DND-41 (cell line): ENCODE measurements around the gene CRYBG1.

Source experiments
- ATAC-seq: fragments of 200-7000 bp; cut with Tn5 transposase; 3 replicates; pipeline ENCODE4 v1.9.1; 2021; ENCODE audit warnings: low read depth; ENCODE audit not compliant: insufficient read depth
- DNase-seq: peaks from one replicate; pipeline ENCODE4 v3.0.0-alpha.2; 2020
- H2AFZ ChIP-seq: 2 replicates; pipeline ENCODE4 v1.6.0; 2012; ENCODE audit warnings: low read depth, low read length
- H3K27ac ChIP-seq: 2 replicates; pipeline ENCODE4 v1.5.1; 2012; ENCODE audit warnings: low read length, inconsistent platforms
- H3K27me3 ChIP-seq: fragments of 200-600 bp; sonication (generic); 2 replicates; pipeline ENCODE4 v1.6.0; 2012; ENCODE audit warnings: low read length, mild to moderate bottlenecking, inconsistent platforms; ENCODE audit not compliant: insufficient read depth, poor library complexity
- H3K36me3 ChIP-seq: 2 replicates; pipeline ENCODE4 v1.5.1; 2012; ENCODE audit warnings: low read length, inconsistent platforms; ENCODE audit not compliant: insufficient read depth
- H3K4me1 ChIP-seq: 2 replicates; pipeline ENCODE4 v1.5.1; 2012; ENCODE audit warnings: mild to moderate bottlenecking, low read length; ENCODE audit not compliant: insufficient read depth
- H3K4me2 ChIP-seq: 2 replicates; pipeline ENCODE4 v1.6.0; 2012; ENCODE audit warnings: mild to moderate bottlenecking, moderate library complexity, low read length, inconsistent platforms; ENCODE audit not compliant: insufficient read depth
- H3K4me3 ChIP-seq, 2 experiments: fragments of 200-600 bp in 1 of 2; shearing (Covaris generic) in 1 of 2; 2 replicates each; pipeline ENCODE4 v1.5.1; 2012 to 2016; ENCODE audit warnings: inconsistent platforms in 2 of 2, low read length in 2 of 2, mild to moderate bottlenecking in 2 of 2, low read depth in 1 of 2, moderate library complexity in 1 of 2
- H3K79me2 ChIP-seq: 2 replicates; pipeline ENCODE4 v1.6.0; 2012; ENCODE audit warnings: low read length, inconsistent platforms; ENCODE audit not compliant: insufficient read depth
- H3K9ac ChIP-seq: 2 replicates; pipeline ENCODE4 v1.6.0; 2012; ENCODE audit warnings: low read depth, mild to moderate bottlenecking, inconsistent platforms, low read length, moderate library complexity
- H3K9me3 ChIP-seq: 2 replicates; pipeline ENCODE4 v1.5.1; 2012; ENCODE audit warnings: low read length, moderate library complexity, mild to moderate bottlenecking, inconsistent platforms; ENCODE audit not compliant: insufficient read depth, severe bottlenecking
- H4K20me1 ChIP-seq: 2 replicates; pipeline ENCODE4 v1.6.0; 2012; ENCODE audit warnings: low read length; ENCODE audit not compliant: insufficient read depth
- CTCF ChIP-seq: IDR thresholded peaks from 2 replicates; pipeline ENCODE4 v1.5.1; 2012; ENCODE audit warnings: borderline replicate concordance, low read length, moderate library complexity, mild to moderate bottlenecking; ENCODE audit not compliant: poor library complexity, severe bottlenecking; ENCODE audit errors: extremely low read depth
- EZH2 ChIP-seq: IDR thresholded peaks from 3 replicates; pipeline ENCODE4 v1.6.1; 2012; ENCODE audit warnings: borderline replicate concordance, low read depth, mild to moderate bottlenecking, moderate library complexity, low read length, inconsistent platforms; ENCODE audit not compliant: severe bottlenecking

The CRYBG1 gene

GRCh38 chr6:106501960-106502371 is 141.4 kb downstream of the CRYBG1 start:
- no peak for TF ChIP-seq CTCF
- no peak for TF ChIP-seq EZH2
- DNase-seq (no peak), ATAC-seq (no peak)
- H3K79me2 ChIP-seq = no peaks in the 10 kb centered on the region
- no peak overlapping the region for H3K4me2 ChIP-seq
- no peaks in the 10 kb centered on the region for H3K4me1 ChIP-seq
- no peaks in the 10 kb centered on the region for H4K20me1 ChIP-seq
- no peak overlapping the region for H3K27ac ChIP-seq
- H3K4me3 ChIP-seq = no peak overlapping the region
- H3K36me3 ChIP-seq = no peaks in the 10 kb centered on the region
- no peak overlapping the region for H2AFZ ChIP-seq
- no peak overlapping the region for H3K9ac ChIP-seq
- no peaks in the 10 kb centered on the region for H3K9me3 ChIP-seq
- no peaks in the 10 kb centered on the region for H3K27me3 ChIP-seq

GRCh38 chr6:106502559-106502958 is 142.0 kb downstream of the CRYBG1 start:
- DNase-seq = no peak
- H3K27me3 ChIP-seq = no peaks in the 10 kb centered on the region

DNA sequence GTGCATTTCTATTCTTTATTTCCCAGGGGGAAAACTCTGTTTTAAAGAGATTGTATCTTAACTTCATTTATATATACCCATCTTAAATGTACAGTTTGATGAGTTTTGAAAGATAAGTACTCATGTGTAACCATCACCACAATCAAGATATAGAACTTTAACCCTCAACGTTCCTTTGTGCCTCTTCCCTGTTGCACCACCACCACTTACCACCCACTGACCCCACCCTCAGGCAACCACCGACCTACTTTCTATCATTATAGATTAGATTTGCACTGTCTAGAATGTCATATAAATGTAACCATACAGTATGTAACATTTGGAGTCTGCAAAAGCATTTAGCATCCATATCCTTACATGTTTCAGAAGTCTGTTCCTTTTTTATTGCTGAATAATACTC is 147.8 kb downstream of the CRYBG1 start:
- peaks cover 22% of the 10 kb centered on the region for H3K79me2 ChIP-seq
- ATAC-seq (no peak), DNase-seq (no peak)
- no peak overlapping the region for H3K27ac ChIP-seq
- peaks cover 43% of the 10 kb centered on the region for H3K4me1 ChIP-seq
- no peaks in the 10 kb centered on the region for H4K20me1 ChIP-seq
- H3K9me3 ChIP-seq = no peaks in the 10 kb centered on the region
- H3K4me2 ChIP-seq = no peak overlapping the region
- no peak overlapping the region for H2AFZ ChIP-seq
- no peak overlapping the region for H3K9ac ChIP-seq
- H3K27me3 ChIP-seq = peaks cover 5% of the 10 kb centered on the region
- H3K4me3 ChIP-seq = no peak overlapping the region
- H3K36me3 ChIP-seq = no peaks in the 10 kb centered on the region; the same call in 1 of the 2 replicates
- TF ChIP-seq CTCF (no peak), EZH2 (no peak)

More at GRCh38 chr6:106502559-106502958, 142.0 kb downstream of the CRYBG1 start:
- Histone ChIP-seq H3K4me2 (no peak overlapping the region), H3K9me3 (no peaks in the 10 kb centered on the region), H3K36me3 (no peaks in the 10 kb centered on the region), H3K4me1 (no peaks in the 10 kb centered on the region), H3K27ac (no peak overlapping the region), H3K4me3 (no peak overlapping the region), H2AFZ (no peak overlapping the region), H3K79me2 (no peaks in the 10 kb centered on the region), H4K20me1 (no peaks in the 10 kb centered on the region), H3K9ac (no peak overlapping the region)
- ATAC-seq = no peak
- no peak for TF ChIP-seq EZH2
- no peak for TF ChIP-seq CTCF

GRCh38 chr6:106508834-106509233 is 148.3 kb downstream of the CRYBG1 start:
- Histone ChIP-seq H3K27ac (no peak overlapping the region), H3K4me3 (peak overlapping the region in 1 of 2 experiments; percentile 59; a peak in 1 of 4 replicates), H3K79me2 (peaks cover 27% of the 10 kb centered on the region)

More at GRCh38 chr6:106508834-106509233, 148.3 kb downstream of the CRYBG1 start:
- Histone ChIP-seq H3K9ac (peak overlapping the region; percentile 94; the same call in 1 of the 2 replicates), H4K20me1 (no peaks in the 10 kb centered on the region), H3K27me3 (peaks cover 5% of the 10 kb centered on the region), H3K4me2 (peak overlapping the region; percentile 87), H3K4me1 (peaks cover 48% of the 10 kb centered on the region), H2AFZ (0 out of 2 replicates have a peak overlapping the region, but pooled peaks have one; percentile 29), H3K9me3 (no peaks in the 10 kb centered on the region), H3K36me3 (no peaks in the 10 kb centered on the region; the same call in 1 of the 2 replicates)
- TF ChIP-seq CTCF = no peak
- TF ChIP-seq EZH2 = no peak
- DNase-seq (no peak), ATAC-seq (no peak)
